BLaER1 (cell line): ENCODE results near the gene PRKACA.

Experiments used
- H3K27ac ChIP-seq: shearing (Covaris generic); formaldehyde crosslinking; 2 replicates; pipeline ENCODE4 v1.8.1; 2022
- H3K27me3 ChIP-seq: shearing (Covaris generic); formaldehyde crosslinking; 2 replicates; pipeline ENCODE4 v1.8.1; 2022
- H3K36me3 ChIP-seq: shearing (Covaris generic); formaldehyde crosslinking; 2 replicates; pipeline ENCODE4 v1.8.1; 2022
- H3K4me1 ChIP-seq: shearing (Covaris generic); formaldehyde crosslinking; 2 replicates; pipeline ENCODE4 v1.8.1; 2022
- H3K4me2 ChIP-seq: shearing (Covaris generic); formaldehyde crosslinking; 2 replicates; pipeline ENCODE4 v1.8.1; 2022
- H3K4me3 ChIP-seq: shearing (Covaris generic); formaldehyde crosslinking; 2 replicates; pipeline ENCODE4 v1.8.1; 2022
- H3K9ac ChIP-seq: shearing (Covaris generic); formaldehyde crosslinking; 2 replicates; pipeline ENCODE4 v1.8.1; 2022
- H3K9me3 ChIP-seq: shearing (Covaris generic); formaldehyde crosslinking; 2 replicates; pipeline ENCODE4 v1.8.1; 2022
- H4K20me1 ChIP-seq: shearing (Covaris generic); formaldehyde crosslinking; 2 replicates; pipeline ENCODE4 v1.8.1; 2022
- Cebpa-rat ChIP-seq: shearing (Covaris generic); IDR thresholded peaks from 2 replicates; pipeline ENCODE4 v1.8.1; 2022

Gene PRKACA

DNA sequence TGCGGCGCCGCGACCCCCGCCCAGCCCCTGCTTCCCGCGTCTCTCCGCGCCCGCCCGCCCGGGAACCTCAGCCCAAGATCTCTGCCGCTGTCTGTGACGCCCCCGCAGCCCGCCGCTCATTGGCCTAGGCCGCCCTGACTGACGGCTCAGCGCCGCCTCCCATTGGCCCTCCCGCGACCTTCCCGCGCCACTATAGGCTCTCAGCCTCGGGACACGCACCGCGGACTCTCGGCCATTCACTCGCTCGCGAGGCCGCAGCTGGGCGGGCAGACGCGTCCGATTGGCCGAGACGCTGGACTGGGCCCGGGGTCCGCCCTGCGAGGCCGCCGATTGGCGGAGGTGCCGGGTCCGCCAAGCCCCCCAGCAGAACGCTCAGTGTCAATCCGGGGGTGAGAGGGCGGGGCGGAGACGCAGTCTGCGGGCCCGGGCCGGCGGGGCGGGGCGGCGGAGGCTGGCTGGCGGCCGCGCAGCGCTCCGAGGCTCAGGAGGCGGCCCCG, at the start of gene PRKACA:
TSS of gene PRKACA (minus strand) at position 95 of the 497 bp plus-strand sequence. CDS start 215 bp downstream, outside the sequence.
- Histone ChIP-seq H3K4me1 (peaks cover 61% of the 10 kb centered on the region), H3K27ac (peak within 1 kb of the TSS; percentile 81), H3K9me3 (no peaks in the 10 kb centered on the region), H3K27me3 (no peaks in the 10 kb centered on the region), H3K36me3 (peaks cover 33% of the 10 kb centered on the region), H3K4me2 (peak within 1 kb of the TSS; percentile 99), H3K4me3 (peak within 1 kb of the TSS; percentile 96), H3K9ac (peak within 1 kb of the TSS; percentile 85), H4K20me1 (peaks cover 42% of the 10 kb centered on the region)
- no peak for TF ChIP-seq Cebpa-rat

- H3K9me3 ChIP-seq, result 0 out of 2 replicates have a peak, but pooled peaks cover 3% of the 10 kb centered on the region
- TF ChIP-seq Cebpa-rat, result no peak
- peak overlapping the region; percentile 77 for H3K27ac ChIP-seq
- peak overlapping the region; percentile 94 for H3K4me2 ChIP-seq
- no peaks in the 10 kb centered on the region for H3K27me3 ChIP-seq
- H3K9ac ChIP-seq, result peak overlapping the region; percentile 69
- peak overlapping the region; percentile 44 for H3K4me3 ChIP-seq
- peaks cover 50% of the 10 kb centered on the region for H3K36me3 ChIP-seq
- H4K20me1 ChIP-seq, result 0 out of 2 replicates have a peak, but pooled peaks cover 10% of the 10 kb centered on the region
- peaks cover 82% of the 10 kb centered on the region for H3K4me1 ChIP-seq
Measured at GRCh38 chr19:14166999-14167575, 49.5 kb upstream of the PRKACA start.

GRCh38 chr19:14165990-14166830, 48.6 kb upstream of the PRKACA start:
- no peaks in the 10 kb centered on the region for H3K27me3 ChIP-seq
- no peak overlapping the region; the same call in 1 of the 2 replicates for H3K9ac ChIP-seq
- peak overlapping the region; percentile 44; the same call in 1 of the 2 replicates for H3K4me3 ChIP-seq
- H3K36me3 ChIP-seq, result peaks cover 48% of the 10 kb centered on the region
- peak overlapping the region; percentile 77 for H3K27ac ChIP-seq
- 0 out of 2 replicates have a peak, but pooled peaks cover 10% of the 10 kb centered on the region for H4K20me1 ChIP-seq
- peaks cover 76% of the 10 kb centered on the region for H3K4me1 ChIP-seq
- TF ChIP-seq Cebpa-rat, result no peak
- peak overlapping the region; percentile 94 for H3K4me2 ChIP-seq
- H3K9me3 ChIP-seq, result 0 out of 2 replicates have a peak, but pooled peaks cover 3% of the 10 kb centered on the region

GRCh38 chr19:14164724-14165493, 47.3 kb upstream of the PRKACA start:
- Histone ChIP-seq H3K4me2 (peak overlapping the region; percentile 94), H3K9ac (no peak overlapping the region; the same call in 1 of the 2 replicates), H3K4me1 (peaks cover 80% of the 10 kb centered on the region), H4K20me1 (peaks cover 10% of the 10 kb centered on the region; the same call in 1 of the 2 replicates), H3K27ac (peak overlapping the region; percentile 33), H3K4me3 (no peak overlapping the region; the same call in 1 of the 2 replicates), H3K9me3 (no peaks in the 10 kb centered on the region), H3K36me3 (peaks cover 45% of the 10 kb centered on the region), H3K27me3 (no peaks in the 10 kb centered on the region)
- TF ChIP-seq Cebpa-rat, result no peak

DNA sequence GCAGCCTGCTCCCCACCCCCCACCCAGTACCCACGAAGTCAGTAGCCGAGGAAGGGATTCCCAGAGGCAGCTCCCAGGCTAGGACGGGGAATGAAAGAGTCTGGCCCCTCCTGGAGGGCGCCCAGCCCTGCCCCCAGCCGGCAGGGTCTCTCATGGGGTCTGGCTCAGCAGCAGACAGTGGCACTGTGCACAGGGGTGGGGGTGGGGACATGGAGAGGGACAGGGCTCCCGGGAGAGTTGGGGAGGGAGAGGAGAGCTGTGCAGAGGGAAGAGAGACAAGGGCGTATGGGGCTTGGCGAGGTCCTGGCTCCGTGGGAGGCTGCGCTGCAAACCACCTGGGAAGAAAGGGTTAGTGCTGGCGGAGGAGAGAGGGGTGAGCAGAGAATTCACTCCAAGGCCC, 46.5 kb upstream of the PRKACA start:
- H3K27me3 ChIP-seq, result no peaks in the 10 kb centered on the region
- peak overlapping the region; percentile 44; the same call in 1 of the 2 replicates for H3K27ac ChIP-seq
- H4K20me1 ChIP-seq, result peaks cover 19% of the 10 kb centered on the region; the same call in 1 of the 2 replicates
- TF ChIP-seq Cebpa-rat, result no peak
- H3K4me1 ChIP-seq, result peaks cover 87% of the 10 kb centered on the region
- no peaks in the 10 kb centered on the region for H3K9me3 ChIP-seq
- H3K4me3 ChIP-seq, result no peak overlapping the region
- H3K9ac ChIP-seq, result 0 out of 2 replicates have a peak overlapping the region, but pooled peaks have one; percentile 41
- peak overlapping the region; percentile 94 for H3K4me2 ChIP-seq
- H3K36me3 ChIP-seq, result peaks cover 45% of the 10 kb centered on the region

- no peaks in the 10 kb centered on the region for H3K9me3 ChIP-seq
- H3K36me3 ChIP-seq, result peaks cover 48% of the 10 kb centered on the region
- no peaks in the 10 kb centered on the region for H3K27me3 ChIP-seq
- peak overlapping the region; percentile 94; the same call in 1 of the 2 replicates for H3K4me2 ChIP-seq
- no peak overlapping the region for H3K4me3 ChIP-seq
- no peak overlapping the region for H3K27ac ChIP-seq
- peaks cover 87% of the 10 kb centered on the region for H3K4me1 ChIP-seq
- peaks cover 27% of the 10 kb centered on the region; the same call in 1 of the 2 replicates for H4K20me1 ChIP-seq
- no peak overlapping the region for H3K9ac ChIP-seq
- TF ChIP-seq Cebpa-rat, result no peak
Measured at GRCh38 chr19:14162871-14163297, 45.3 kb upstream of the PRKACA start.

DNA sequence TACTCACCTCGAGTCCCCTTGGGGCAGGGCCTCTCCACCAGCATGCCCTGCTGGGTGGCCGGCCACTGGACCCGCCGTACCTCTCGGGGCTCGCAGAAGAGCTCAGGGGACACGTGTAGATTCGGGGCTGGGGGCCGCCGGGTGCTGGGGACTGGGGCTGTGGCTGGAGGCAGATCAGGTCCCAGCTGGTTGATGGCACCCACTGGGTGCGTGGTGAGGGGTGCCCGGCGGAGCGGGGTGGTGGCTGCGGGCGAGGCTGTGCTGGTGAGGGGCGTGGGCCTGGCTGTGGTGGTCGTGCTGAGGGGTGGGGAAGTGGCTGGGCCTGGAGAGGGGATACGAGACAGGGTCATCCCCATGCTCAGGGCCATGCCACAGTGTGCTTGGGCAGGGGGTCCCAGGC, 43.7 kb upstream of the PRKACA start:
- no peak overlapping the region for H3K4me3 ChIP-seq
- no peak overlapping the region for H3K4me2 ChIP-seq
- H4K20me1 ChIP-seq, result peaks cover 23% of the 10 kb centered on the region; the same call in 1 of the 2 replicates
- peaks cover 62% of the 10 kb centered on the region for H3K36me3 ChIP-seq
- H3K9ac ChIP-seq, result no peak overlapping the region
- no peaks in the 10 kb centered on the region for H3K9me3 ChIP-seq
- no peak overlapping the region for H3K27ac ChIP-seq
- H3K27me3 ChIP-seq, result no peaks in the 10 kb centered on the region
- TF ChIP-seq Cebpa-rat, result no peak
- H3K4me1 ChIP-seq, result peaks cover 76% of the 10 kb centered on the region

DNA sequence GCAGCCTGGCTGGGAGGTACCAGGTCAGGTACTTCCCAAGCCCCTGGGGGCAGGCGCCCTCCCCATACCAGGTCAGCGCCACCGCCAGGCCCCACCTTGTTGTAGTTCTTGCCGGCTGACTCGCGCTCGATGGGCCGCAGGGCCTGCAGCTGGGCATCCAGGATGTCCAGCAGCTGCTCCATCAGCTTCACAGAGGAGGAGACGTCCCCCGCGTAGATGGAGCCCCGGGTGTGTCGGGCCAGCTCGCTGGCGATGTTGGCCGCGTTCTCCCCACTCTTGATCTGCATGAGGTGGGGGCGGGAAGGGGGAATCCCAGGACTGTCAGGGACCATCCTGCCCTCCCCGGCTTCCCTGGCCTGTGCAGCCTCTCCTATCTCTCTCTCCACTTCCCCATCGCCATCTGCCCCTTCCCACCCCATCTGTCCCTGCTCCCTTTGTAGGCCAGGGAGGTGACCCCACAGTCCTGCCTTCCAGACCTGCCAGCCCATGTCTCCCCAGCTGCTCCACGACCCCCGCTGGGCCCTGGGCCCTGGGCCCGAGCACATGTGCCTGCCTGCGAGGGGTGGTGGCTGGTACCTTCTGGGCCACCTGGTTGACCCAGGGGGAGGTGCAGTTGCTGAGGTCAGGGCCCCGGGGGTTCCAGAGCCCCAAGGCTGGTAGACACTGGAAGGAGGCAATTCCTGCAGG, 42.6 kb upstream of the PRKACA start:
- no peaks in the 10 kb centered on the region for H3K9me3 ChIP-seq
- H3K4me3 ChIP-seq, result no peak overlapping the region
- peak overlapping the region; percentile 82 for H3K4me2 ChIP-seq
- H3K4me1 ChIP-seq, result peaks cover 65% of the 10 kb centered on the region
- H3K27me3 ChIP-seq, result no peaks in the 10 kb centered on the region
- peaks cover 72% of the 10 kb centered on the region for H3K36me3 ChIP-seq
- 0 out of 2 replicates have a peak overlapping the region, but pooled peaks have one; percentile 67 for H3K9ac ChIP-seq
- peaks cover 23% of the 10 kb centered on the region; the same call in 1 of the 2 replicates for H4K20me1 ChIP-seq
- TF ChIP-seq Cebpa-rat, result no peak
- H3K27ac ChIP-seq, result peak overlapping the region; percentile 64
